ENCODE measurements around the gene WDR59. TPM values are rescaled to one million over a fixed set of nuclear protein-coding genes. Genes with fewer than 3 reads are reported as not detected.

WDR59 gene
- polyA plus RNA-seq, 1 donor (not counting 4 experiments of a cell fraction or from before 2014, with no cell fraction given): 59.7 TPM

GRCh38 chr16:74923766-74924460, 61.0 kb downstream of the WDR59 start:
- Histone ChIP-seq H3K4me3 (ENCODE audit: control insufficient read depth in 2 of 3, extremely low read depth in 1 of 3, insufficient read depth in 2 of 3, low read depth in 1 of 3, low read length in 3 of 3) (no peak overlapping the region), H3K27ac (ENCODE audit: control insufficient read depth, insufficient read depth, low read length) (no peak overlapping the region), H3K9me1 (ENCODE audit: control insufficient read depth, extremely low read depth, insufficient read depth, low read length) (no peaks in the 10 kb centered on the region), H3K27me3 (ENCODE audit: control insufficient read depth, extremely low read depth, insufficient read depth, low read length) (no peaks in the 10 kb centered on the region), H3K9ac (ENCODE audit: control insufficient read depth, extremely low read depth, insufficient read depth, low read length) (no peak overlapping the region), H4K20me1 (ENCODE audit: control insufficient read depth, extremely low read depth, insufficient read depth, low read length) (no peaks in the 10 kb centered on the region), H3K4me1 (ENCODE audit: control insufficient read depth, extremely low read depth, insufficient read depth, low read length) (no peaks in the 10 kb centered on the region), H3K79me2 (ENCODE audit: control insufficient read depth, insufficient read depth, low read length) (no peaks in the 10 kb centered on the region), H2AFZ (ENCODE audit: control insufficient read depth, low read length) (no peak overlapping the region), H3K9me3 (ENCODE audit: control insufficient read depth, low read depth, low read length) (no peaks in the 10 kb centered on the region), H3K36me3 (ENCODE audit: control insufficient read depth in 2 of 2, extremely low read depth in 1 of 2, insufficient read depth in 2 of 2, low read length in 2 of 2) (peaks cover 12 to 13% of the 10 kb centered on the region in 2 experiments), H3K4me2 (ENCODE audit: control insufficient read depth, extremely low read depth, insufficient read depth, low read depth, low read length) (no peak overlapping the region)
- TF ChIP-seq, protein P1, sequence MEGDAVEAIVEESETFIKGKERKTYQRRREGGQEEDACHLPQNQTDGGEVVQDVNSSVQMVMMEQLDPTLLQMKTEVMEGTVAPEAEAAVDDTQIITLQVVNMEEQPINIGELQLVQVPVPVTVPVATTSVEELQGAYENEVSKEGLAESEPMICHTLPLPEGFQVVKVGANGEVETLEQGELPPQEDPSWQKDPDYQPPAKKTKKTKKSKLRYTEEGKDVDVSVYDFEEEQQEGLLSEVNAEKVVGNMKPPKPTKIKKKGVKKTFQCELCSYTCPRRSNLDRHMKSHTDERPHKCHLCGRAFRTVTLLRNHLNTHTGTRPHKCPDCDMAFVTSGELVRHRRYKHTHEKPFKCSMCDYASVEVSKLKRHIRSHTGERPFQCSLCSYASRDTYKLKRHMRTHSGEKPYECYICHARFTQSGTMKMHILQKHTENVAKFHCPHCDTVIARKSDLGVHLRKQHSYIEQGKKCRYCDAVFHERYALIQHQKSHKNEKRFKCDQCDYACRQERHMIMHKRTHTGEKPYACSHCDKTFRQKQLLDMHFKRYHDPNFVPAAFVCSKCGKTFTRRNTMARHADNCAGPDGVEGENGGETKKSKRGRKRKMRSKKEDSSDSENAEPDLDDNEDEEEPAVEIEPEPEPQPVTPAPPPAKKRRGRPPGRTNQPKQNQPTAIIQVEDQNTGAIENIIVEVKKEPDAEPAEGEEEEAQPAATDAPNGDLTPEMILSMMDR (optimal IDR thresholded peaks at IDR 0.05 in 1 of 3, IDR thresholded peaks at IDR 0.05 in 1 of 3, conservative IDR thresholded peaks at IDR 0.05 in 1 of 3; ENCODE audit: extremely low read depth in 1 of 3, insufficient read depth in 2 of 3, low read length in 3 of 3): no peak
- dilution Hi-C loops (cut with MboI; ENCODE audit: extremely low pct_ligation_motif_present, low sequenced_read_pairs): no loop called here
- no peak for DNase-seq (ENCODE audit: low read depth, low spot score)
- FAIRE-seq: no peak

GRCh38 chr16:74922150-74923138, 62.5 kb downstream of the WDR59 start:
- Histone ChIP-seq H3K4me3 (ENCODE audit: control insufficient read depth in 2 of 3, extremely low read depth in 1 of 3, insufficient read depth in 2 of 3, low read depth in 1 of 3, low read length in 3 of 3) (no peak overlapping the region), H3K9me3 (ENCODE audit: control insufficient read depth, low read depth, low read length) (no peaks in the 10 kb centered on the region), H3K27me3 (ENCODE audit: control insufficient read depth, extremely low read depth, insufficient read depth, low read length) (no peaks in the 10 kb centered on the region), H3K79me2 (ENCODE audit: control insufficient read depth, insufficient read depth, low read length) (no peaks in the 10 kb centered on the region), H3K27ac (ENCODE audit: control insufficient read depth, insufficient read depth, low read length) (no peak overlapping the region), H3K36me3 (ENCODE audit: control insufficient read depth in 2 of 2, extremely low read depth in 1 of 2, insufficient read depth in 2 of 2, low read length in 2 of 2) (peaks cover 12 to 17% of the 10 kb centered on the region in 2 experiments), H2AFZ (ENCODE audit: control insufficient read depth, low read length) (no peak overlapping the region), H3K4me2 (ENCODE audit: control insufficient read depth, extremely low read depth, insufficient read depth, low read depth, low read length) (no peak overlapping the region), H3K9me1 (ENCODE audit: control insufficient read depth, extremely low read depth, insufficient read depth, low read length) (no peaks in the 10 kb centered on the region), H3K9ac (ENCODE audit: control insufficient read depth, extremely low read depth, insufficient read depth, low read length) (no peak overlapping the region), H3K4me1 (ENCODE audit: control insufficient read depth, extremely low read depth, insufficient read depth, low read length) (no peaks in the 10 kb centered on the region), H4K20me1 (ENCODE audit: control insufficient read depth, extremely low read depth, insufficient read depth, low read length) (no peaks in the 10 kb centered on the region)
- dilution Hi-C loops (cut with MboI; ENCODE audit: extremely low pct_ligation_motif_present, low sequenced_read_pairs): no loop called here
- TF ChIP-seq, protein P1 (optimal IDR thresholded peaks at IDR 0.05 in 1 of 3, IDR thresholded peaks at IDR 0.05 in 1 of 3, conservative IDR thresholded peaks at IDR 0.05 in 1 of 3; ENCODE audit: extremely low read depth in 1 of 3, insufficient read depth in 2 of 3, low read length in 3 of 3): no peak
- TF ChIP-seq EZH2 (IDR thresholded peaks at IDR 0.05; ENCODE audit: low read length): no peak
- FAIRE-seq (no peak), DNase-seq (ENCODE audit: low read depth, low spot score) (no peak)

Data from keratinocyte (primary cell).